ENCODE data around the gene ZNF419.
A peak's percentile ranks its signal among the peaks of the same experiment; 100 is the strongest.

The ZNF419 gene

GRCh38 chr19:57527136-57527881 is 39.8 kb downstream of the ZNF419 start, which contains the start of gene ZNF549:
Gene ZNF549, plus strand, starts transcription at chr19:57527356. Its CDS starts 218 bp downstream, at chr19:57527574.
- H3K4me3 ChIP-seq (ENCODE audit: low read depth, low read length): peak within 1 kb of the TSS; percentile 92

- no peak overlapping the region for H3K4me3 ChIP-seq (ENCODE audit: low read depth, low read length)
Measured at GRCh38 chr19:57537953-57538547, 50.5 kb downstream of the ZNF419 start.

All from iPS-11a (cell line).